Measurements from ENCODE around the gene GPR146. TPM values are rescaled to one million over a fixed set of nuclear protein-coding genes. Genes with fewer than 3 reads are reported as not detected.

Gene GPR146
- total RNA-seq, 4 donors from 2014 or later: 26.9 to 61.7 (median 39.0) TPM

DNA sequence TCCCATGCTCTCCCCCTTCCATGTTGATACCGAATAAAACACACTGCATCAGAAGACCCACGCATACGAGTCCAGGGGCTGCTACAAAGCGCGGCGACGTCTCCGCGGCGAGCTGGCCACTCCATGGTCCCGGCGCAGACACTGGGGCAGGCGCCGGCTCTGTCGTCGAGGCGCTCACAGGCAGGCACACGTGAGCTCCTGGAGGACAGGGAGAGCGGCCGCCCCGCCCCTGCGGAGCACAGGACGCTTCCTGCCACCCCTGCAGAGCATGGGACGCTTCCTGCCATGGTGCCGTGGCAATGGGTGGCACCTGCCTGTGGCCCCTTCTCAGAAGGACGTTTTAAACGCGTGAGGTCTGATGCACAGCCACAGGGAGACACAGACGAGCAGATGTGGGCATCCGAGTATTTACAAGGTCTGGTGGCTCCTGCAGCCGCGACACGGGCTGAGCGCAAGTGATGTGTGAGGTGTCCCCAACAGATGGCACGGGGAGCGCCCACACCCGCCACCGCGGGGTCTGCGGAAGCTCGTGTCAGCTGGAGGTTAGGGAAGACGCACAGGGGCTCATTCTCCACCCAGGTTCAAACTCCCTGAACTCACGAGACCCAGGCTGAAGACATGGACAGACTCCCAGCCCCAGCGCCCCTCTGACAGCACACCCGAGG is 21.4 kb upstream of the GPR146 start:
- intact Hi-C loops (cut with DNase I; ENCODE audit: low total_unique reads): no loop called here
- TF ChIP-seq, protein P1, sequence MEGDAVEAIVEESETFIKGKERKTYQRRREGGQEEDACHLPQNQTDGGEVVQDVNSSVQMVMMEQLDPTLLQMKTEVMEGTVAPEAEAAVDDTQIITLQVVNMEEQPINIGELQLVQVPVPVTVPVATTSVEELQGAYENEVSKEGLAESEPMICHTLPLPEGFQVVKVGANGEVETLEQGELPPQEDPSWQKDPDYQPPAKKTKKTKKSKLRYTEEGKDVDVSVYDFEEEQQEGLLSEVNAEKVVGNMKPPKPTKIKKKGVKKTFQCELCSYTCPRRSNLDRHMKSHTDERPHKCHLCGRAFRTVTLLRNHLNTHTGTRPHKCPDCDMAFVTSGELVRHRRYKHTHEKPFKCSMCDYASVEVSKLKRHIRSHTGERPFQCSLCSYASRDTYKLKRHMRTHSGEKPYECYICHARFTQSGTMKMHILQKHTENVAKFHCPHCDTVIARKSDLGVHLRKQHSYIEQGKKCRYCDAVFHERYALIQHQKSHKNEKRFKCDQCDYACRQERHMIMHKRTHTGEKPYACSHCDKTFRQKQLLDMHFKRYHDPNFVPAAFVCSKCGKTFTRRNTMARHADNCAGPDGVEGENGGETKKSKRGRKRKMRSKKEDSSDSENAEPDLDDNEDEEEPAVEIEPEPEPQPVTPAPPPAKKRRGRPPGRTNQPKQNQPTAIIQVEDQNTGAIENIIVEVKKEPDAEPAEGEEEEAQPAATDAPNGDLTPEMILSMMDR (IDR thresholded peaks at IDR 0.05): no peak
- no peak for TF ChIP-seq POLR2A (IDR thresholded peaks at IDR 0.05)
- no peak overlapping the region for H3K4me3 ChIP-seq (ENCODE audit: low read depth, poor library complexity, severe bottlenecking)
- 95 to 96% methylated on average over 42 to 44 of the region's 45 CpGs for WGBS, 2 donors
- no peak for DNase-seq (ENCODE audit: low spot score in 2 of 2)

DNA sequence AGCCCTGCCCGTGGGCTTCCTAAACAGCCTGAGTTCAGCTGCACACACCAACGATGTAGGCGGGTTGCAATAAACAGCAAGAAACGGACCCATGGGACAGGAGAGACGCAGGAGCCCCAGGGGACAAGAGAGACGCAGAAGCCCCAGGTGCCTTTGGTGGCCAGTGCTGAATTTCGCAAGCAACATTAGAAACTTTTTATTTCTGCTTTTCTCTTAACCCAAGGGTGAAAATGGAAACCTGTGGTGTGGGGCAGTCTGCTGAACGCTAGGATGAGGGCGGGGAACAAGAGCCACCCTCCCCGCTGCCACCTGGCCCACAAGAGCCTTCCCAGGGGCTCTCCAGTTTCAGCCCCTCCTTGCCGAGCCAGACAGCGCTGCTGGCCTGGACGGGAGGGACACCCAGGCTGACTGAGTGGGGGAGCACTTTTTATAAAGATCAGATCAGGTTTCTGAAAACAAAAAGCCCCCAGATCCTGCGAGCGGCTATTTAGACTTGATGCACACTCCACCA is 20.0 kb upstream of the GPR146 start:
- WGBS, 2 donors: 79 to 81% methylated on average over 15 of the region's 15 CpGs
- TF ChIP-seq, protein P1 (IDR thresholded peaks at IDR 0.05): no peak
- no peak for TF ChIP-seq POLR2A (IDR thresholded peaks at IDR 0.05)
- no peak overlapping the region for H3K4me3 ChIP-seq (ENCODE audit: low read depth, poor library complexity, severe bottlenecking)
- no peak for DNase-seq (ENCODE audit: low spot score in 2 of 2)
- intact Hi-C loops (cut with DNase I; ENCODE audit: low total_unique reads): no loop called here

DNA sequence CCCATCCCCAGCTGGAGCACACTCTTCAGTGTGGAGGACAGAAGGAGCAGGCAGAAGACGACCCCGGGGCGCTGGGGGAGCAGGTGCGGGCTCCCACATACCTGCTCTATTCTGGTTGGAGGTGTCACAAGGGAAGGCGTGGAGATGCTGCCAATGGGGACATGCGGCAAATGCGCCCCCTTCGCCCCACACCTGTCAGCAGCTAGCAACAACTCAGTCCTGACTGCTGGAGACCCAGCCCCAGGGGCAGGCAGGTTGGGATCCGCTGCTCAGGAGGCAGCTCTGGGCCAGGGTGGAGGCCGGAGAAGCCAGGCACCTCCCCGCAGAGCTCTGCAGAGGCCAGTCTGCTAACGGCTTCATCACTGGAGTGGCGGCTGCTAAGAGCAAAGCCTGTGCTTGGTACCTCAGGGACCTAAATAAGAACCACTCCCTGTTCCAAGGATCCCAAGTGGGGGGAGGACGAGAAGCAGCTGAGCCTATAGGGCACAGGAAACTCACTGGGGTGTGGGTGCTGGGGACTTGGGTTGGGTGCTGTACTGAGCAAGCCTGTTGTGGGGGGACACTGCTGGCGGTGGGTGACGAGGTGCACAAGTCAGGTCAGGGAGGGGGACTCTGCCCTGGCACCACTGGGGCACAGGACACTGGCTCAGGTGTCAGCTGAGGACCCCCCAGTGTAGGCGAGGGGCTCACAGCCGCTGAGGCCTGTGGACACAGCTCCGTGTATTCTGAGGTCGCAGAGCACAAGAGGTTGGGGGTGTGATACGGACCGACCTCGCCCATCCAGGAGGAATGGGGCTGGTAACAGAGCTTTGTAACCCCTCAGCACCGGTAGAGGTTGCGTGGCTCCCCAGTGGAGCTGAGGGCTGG is 19.2 kb upstream of the GPR146 start:
- WGBS, 2 donors: 90 to 93% methylated on average over 23 to 25 of the region's 25 CpGs
- TF ChIP-seq, protein P1 (IDR thresholded peaks at IDR 0.05): no peak
- TF ChIP-seq POLR2A (IDR thresholded peaks at IDR 0.05): no peak
- intact Hi-C loops (cut with DNase I; ENCODE audit: low total_unique reads): no loop called here
- no peak overlapping the region for H3K4me3 ChIP-seq (ENCODE audit: low read depth, poor library complexity, severe bottlenecking)
- no peak for DNase-seq (ENCODE audit: low spot score in 2 of 2)

DNA sequence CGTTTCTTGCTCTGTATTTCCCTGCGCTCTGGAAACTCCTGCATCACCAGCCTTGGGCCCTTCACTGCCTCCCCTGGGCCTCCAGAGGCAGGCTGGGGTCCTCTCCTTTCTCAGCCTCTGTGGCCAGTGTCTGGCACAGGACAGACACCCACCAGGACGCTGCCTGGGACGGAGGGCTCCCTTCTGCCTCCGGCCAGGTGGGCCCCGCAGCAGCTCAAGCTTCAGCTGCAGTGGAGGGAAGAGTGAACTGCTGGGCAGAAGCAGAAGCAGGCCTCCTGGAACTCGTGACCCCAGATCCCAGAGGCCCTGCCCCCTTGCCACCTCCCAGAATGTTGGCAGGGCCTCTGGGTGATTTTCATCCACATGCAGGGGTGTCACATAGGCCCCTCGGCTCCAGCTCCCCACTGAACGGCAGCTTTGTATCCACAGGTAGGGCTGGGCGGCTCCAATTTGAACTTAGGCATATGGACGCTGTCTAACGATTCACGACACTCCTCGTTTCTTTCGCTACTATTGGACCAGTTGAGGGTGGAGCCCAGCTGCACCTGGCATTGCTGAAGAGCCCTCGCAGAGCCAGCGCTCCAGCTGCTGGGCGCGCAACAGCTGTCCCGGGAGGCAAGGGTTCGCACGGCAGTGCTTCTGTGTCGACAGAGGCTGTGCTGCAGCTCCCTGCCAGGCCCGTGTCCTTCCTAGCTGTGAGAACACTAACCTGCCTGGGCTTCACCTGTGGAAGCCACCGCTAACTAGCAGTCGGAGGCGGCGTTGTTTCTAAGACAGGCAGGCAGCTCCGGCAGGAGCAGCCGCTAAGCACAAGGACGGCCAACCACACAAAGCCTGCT is 18.4 kb upstream of the GPR146 start:
- no peak for TF ChIP-seq POLR2A (IDR thresholded peaks at IDR 0.05)
- TF ChIP-seq, protein P1 (IDR thresholded peaks at IDR 0.05): no peak
- H3K4me3 ChIP-seq (ENCODE audit: low read depth, poor library complexity, severe bottlenecking): no peak overlapping the region
- no peak for DNase-seq (ENCODE audit: low spot score in 2 of 2)
- WGBS, 2 donors: 75 to 79% methylated on average over 24 to 31 of the region's 31 CpGs
- intact Hi-C loops (cut with DNase I; ENCODE audit: low total_unique reads): no loop called here

DNA sequence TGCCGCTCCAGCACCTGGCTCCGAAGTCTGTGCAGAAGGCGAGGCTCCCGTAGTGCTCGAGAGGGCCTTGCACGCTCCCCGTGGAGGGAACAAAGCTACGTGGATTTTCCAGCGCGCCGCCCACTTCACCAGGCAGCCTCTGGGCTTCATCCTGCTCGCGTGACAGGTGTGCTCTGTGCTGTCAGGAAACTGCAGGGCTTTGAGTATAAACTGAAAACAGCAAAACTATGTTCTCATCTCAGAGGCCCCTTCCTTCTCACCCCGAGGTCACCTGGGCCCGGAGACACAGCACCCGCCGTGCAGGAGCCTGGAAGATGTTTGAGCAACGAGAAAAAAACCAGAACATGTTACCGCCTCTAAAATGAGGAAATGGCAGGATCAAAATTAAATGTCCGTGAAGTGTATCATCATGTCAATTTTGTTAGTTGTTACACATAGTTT is 17.6 kb upstream of the GPR146 start:
- intact Hi-C loops (cut with DNase I; ENCODE audit: low total_unique reads): no loop called here
- no peak for TF ChIP-seq POLR2A (IDR thresholded peaks at IDR 0.05)
- TF ChIP-seq, protein P1 (IDR thresholded peaks at IDR 0.05): no peak
- DNase-seq (ENCODE audit: low spot score in 2 of 2): no peak
- 72 to 82% methylated on average over 20 of the region's 20 CpGs for whole genome bisulfite sequencing, 2 donors
- H3K4me3 ChIP-seq (ENCODE audit: low read depth, poor library complexity, severe bottlenecking): no peak overlapping the region

Measured in lower leg skin (tissue), 4 donors.